ENCODE data around the gene EYS. TPM values are rescaled to one million over a fixed set of nuclear protein-coding genes. Genes with fewer than 3 reads are reported as not detected.

Gene EYS
- total and polyA plus RNA-seq, 2 of the 13 experiments (the other 11 are each of a cell fraction or from before 2014, with no cell fraction given): 0.04 to 0.07 TPM

- no peak for TF ChIP-seq ZNF407 (CRISPR knock-in tag; IDR thresholded peaks at IDR 0.05; ENCODE audit: not compliant biosample characterization)
- no peak for TF ChIP-seq ZNF776 (CRISPR knock-in tag; IDR thresholded peaks at IDR 0.05)
- TF ChIP-seq PAXIP1 (CRISPR knock-in tag; conservative IDR thresholded peaks at IDR 0.05): peak; percentile 62
- peak; percentile 41; the same call in 1 of the 2 replicates for TF ChIP-seq KAT8 (CRISPR knock-in tag; IDR thresholded peaks at IDR 0.05)
- no peak for TF ChIP-seq CC2D1A (CRISPR knock-in tag; IDR thresholded peaks at IDR 0.05)
- no peak for TF ChIP-seq NR2F6 (IDR thresholded peaks at IDR 0.05)
- TF ChIP-seq NR2F6 (CRISPR knock-in tag; IDR thresholded peaks at IDR 0.05): no peak
- no peak for TF ChIP-seq AFF4 (CRISPR knock-in tag; IDR thresholded peaks at IDR 0.05)
- no peak for TF ChIP-seq ELF4 (CRISPR knock-in tag; IDR thresholded peaks at IDR 0.05; ENCODE audit: borderline replicate concordance)
- 0 out of 2 replicates have a peak, but pooled peaks have one; percentile 27 for TF ChIP-seq THAP11 (CRISPR knock-in tag; IDR thresholded peaks at IDR 0.05)
- no peak for TF ChIP-seq SATB2 (CRISPR knock-in tag; IDR thresholded peaks at IDR 0.05)
- no peak for TF ChIP-seq HNRNPH1 (optimal IDR thresholded peaks at IDR 0.05; ENCODE audit: low read depth, low read length)
- no peak for TF ChIP-seq RFXAP (CRISPR knock-in tag; IDR thresholded peaks at IDR 0.05; ENCODE audit: borderline replicate concordance)
- no peak for TF ChIP-seq ZNF891 (CRISPR knock-in tag; IDR thresholded peaks at IDR 0.05)
- no peak for TF ChIP-seq ZNF496 (CRISPR knock-in tag; IDR thresholded peaks at IDR 0.05; ENCODE audit: insufficient replicate concordance)
Measured at GRCh38 chr6:63739094-63739687, 1967.8 kb downstream of the EYS start (continued).

Data from HepG2 (cell line).